Astrocyte of the cerebellum (primary cell): ENCODE results near the gene NPPC.

Experiments
- DNase-seq: peaks from one replicate; pipeline ENCODE4 v3.0.0-alpha.2; 2011; ENCODE audit warnings: low read depth
- H3K4me3 ChIP-seq: 2 replicates; pipeline ENCODE4 v1.5.1; 2011; ENCODE audit warnings: mild to moderate bottlenecking, low read depth, low read length, moderate library complexity
- CTCF ChIP-seq: IDR thresholded peaks from 2 replicates; pipeline ENCODE4 v1.5.1; 2012; ENCODE audit warnings: low read length, low read depth, moderate library complexity, mild to moderate bottlenecking; ENCODE audit errors: missing control alignments
- in situ Hi-C: cut with HindIII; loops from 2 replicates; pipeline ENCODE4 v1.10.0; 2017; ENCODE audit warnings: low sequenced_read_pairs

NPPC gene

GRCh38 chr2:231894566-231895380 lies 31.4 kb downstream of the NPPC start:
- in situ Hi-C loops, result no loop called here
- TF ChIP-seq CTCF, result no peak

GRCh38 chr2:231891514-231891905 lies 34.7 kb downstream of the NPPC start:
- in situ Hi-C loops, result no loop called here
- TF ChIP-seq CTCF, result no peak
- H3K4me3 ChIP-seq, result no peak overlapping the region
- DNase-seq, result no peak

More at GRCh38 chr2:231894566-231895380, 31.4 kb downstream of the NPPC start:
- no peak for DNase-seq
- no peak overlapping the region for H3K4me3 ChIP-seq

- H3K4me3 ChIP-seq, result no peak overlapping the region
Measured at GRCh38 chr2:231890896-231891513, 35.2 kb downstream of the NPPC start.

GRCh38 chr2:231887756-231888155 lies 38.4 kb downstream of the NPPC start:
- DNase-seq, result no peak
- in situ Hi-C loops, result no loop called here
- H3K4me3 ChIP-seq, result no peak overlapping the region
- no peak for TF ChIP-seq CTCF

More at GRCh38 chr2:231890896-231891513, 35.2 kb downstream of the NPPC start:
- DNase-seq, result no peak
- in situ Hi-C loops, result no loop called here
- no peak for TF ChIP-seq CTCF

GRCh38 chr2:231886071-231886681 lies 40.0 kb downstream of the NPPC start:
- no peak for TF ChIP-seq CTCF
- in situ Hi-C loops, result no loop called here
- DNase-seq, result no peak
- H3K4me3 ChIP-seq, result no peak overlapping the region

- H3K4me3 ChIP-seq, result no peak overlapping the region
- TF ChIP-seq CTCF, result no peak
- DNase-seq, result no peak
- in situ Hi-C loops, result loop anchor here (5.0 kb wide), 1 partner anchor 68 kb away; no protein-coding TSS in a partner anchor
Measured at GRCh38 chr2:231884438-231885140, 41.6 kb downstream of the NPPC start.
